ENCODE measurements around the gene MPIG6B. TPM values are rescaled to one million over a fixed set of nuclear protein-coding genes. Genes with fewer than 3 reads are reported as not detected.

Gene MPIG6B
- total and polyA plus RNA-seq, 3 donors from 2014 or later, result 0.74 to 1.3 (median 0.94) TPM

DNA sequence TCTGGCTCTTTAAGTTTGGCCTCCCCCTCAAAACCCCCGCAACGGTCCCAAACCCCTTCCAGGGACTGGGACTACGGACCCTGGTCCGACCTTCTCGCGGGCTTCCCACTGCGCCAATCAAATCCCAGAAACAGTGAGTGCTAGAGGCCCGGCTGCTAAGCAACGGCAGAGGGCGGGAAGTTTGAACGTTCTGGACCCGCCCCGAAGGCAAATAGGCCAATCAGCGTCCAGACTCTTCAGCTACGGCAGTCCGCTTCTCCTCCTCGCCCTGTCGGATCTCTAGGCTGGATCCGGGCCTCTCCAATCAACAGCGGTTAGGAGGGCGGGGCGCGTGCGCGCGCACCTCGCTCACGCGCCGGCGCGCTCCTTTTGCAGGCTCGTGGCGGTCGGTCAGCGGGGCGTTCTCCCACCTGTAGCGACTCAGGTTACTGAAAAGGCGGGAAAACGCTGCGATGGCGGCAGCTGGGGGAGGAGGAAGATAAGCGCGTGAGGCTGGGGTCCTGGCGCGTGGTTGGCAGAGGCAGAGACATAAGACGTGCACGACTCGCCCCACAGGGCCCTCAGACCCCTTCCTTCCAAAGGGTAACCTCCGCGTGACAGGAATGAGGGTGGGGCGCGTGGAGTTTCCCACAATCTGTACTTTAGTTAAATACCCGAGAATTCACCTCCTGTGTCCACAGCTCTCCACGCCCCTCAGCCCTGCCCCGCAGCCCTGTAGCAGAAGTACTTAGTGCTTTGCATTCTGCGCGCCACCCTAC is 16.6 kb downstream of the MPIG6B start, which contains the start of gene MSH5:
Gene MSH5 (plus strand): TSS at position 367 of the 758 bp plus-strand sequence. CDS start 462 bp downstream, outside the sequence.
- H3K27me3 ChIP-seq, result no peaks in the 10 kb centered on the region
- H3K36me3 ChIP-seq (ENCODE audit: low read depth, missing control alignments), result no peaks in the 10 kb centered on the region
- peaks cover 19% of the 10 kb centered on the region for H3K4me1 ChIP-seq
- H3K27ac ChIP-seq, result peak within 1 kb of the TSS; percentile 10 to 86
- TF ChIP-seq POLR2A (IDR thresholded peaks at IDR 0.05), result no peak
- TF ChIP-seq, protein P1, sequence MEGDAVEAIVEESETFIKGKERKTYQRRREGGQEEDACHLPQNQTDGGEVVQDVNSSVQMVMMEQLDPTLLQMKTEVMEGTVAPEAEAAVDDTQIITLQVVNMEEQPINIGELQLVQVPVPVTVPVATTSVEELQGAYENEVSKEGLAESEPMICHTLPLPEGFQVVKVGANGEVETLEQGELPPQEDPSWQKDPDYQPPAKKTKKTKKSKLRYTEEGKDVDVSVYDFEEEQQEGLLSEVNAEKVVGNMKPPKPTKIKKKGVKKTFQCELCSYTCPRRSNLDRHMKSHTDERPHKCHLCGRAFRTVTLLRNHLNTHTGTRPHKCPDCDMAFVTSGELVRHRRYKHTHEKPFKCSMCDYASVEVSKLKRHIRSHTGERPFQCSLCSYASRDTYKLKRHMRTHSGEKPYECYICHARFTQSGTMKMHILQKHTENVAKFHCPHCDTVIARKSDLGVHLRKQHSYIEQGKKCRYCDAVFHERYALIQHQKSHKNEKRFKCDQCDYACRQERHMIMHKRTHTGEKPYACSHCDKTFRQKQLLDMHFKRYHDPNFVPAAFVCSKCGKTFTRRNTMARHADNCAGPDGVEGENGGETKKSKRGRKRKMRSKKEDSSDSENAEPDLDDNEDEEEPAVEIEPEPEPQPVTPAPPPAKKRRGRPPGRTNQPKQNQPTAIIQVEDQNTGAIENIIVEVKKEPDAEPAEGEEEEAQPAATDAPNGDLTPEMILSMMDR (IDR thresholded peaks at IDR 0.05), result no peak
- intact Hi-C loops (cut with DNase I; ENCODE audit: low total_unique reads), result no loop called here
- no peaks in the 10 kb centered on the region for H3K9me3 ChIP-seq
- 0% methylated on average over 18 to 57 of the region's 58 CpGs for WGBS, 2 donors
- H3K4me3 ChIP-seq, result peak within 1 kb of the TSS; percentile 74 to 76
- peak; percentile 99 for DNase-seq

DNA sequence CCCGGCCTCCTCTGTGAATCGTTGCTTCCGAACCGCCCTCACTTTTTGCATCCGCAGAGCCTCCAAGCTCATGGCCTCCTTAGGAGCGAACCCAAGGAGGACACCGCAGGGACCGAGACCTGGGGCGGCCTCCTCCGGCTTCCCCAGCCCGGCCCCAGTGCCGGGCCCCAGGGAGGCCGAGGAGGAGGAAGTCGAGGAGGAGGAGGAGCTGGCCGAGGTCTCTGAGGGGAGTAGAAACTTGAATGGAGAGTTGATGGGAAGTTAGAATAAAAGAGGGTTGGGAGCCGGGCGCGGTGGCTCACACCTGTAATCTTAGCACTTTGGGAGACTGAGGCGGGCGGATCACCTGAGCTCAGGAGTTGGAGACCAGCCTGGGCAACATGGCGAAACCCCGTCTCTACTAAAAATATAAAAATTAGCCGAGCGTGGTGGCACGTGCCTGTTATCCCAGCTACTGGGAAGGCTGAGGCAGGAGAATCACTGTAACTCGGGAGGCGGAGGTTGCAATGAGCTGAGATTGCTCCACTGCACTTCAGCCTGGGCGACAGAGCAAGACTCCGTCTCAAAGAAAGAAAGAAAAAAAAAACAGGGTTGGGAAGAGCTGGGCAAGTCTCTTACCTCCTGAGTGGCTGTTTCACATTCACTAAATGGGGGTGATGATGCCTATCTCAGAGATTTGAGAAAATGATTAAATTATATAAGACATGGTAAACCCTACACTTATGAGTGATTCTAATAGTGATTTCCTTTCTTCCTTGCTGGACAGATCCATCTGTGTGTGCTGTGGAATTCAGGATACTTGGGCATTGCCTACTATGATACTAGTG is 17.4 kb downstream of the MPIG6B start:
- H3K9me3 ChIP-seq, result no peaks in the 10 kb centered on the region
- peaks cover 17% of the 10 kb centered on the region for H3K4me1 ChIP-seq
- intact Hi-C loops (cut with DNase I; ENCODE audit: low total_unique reads), result no loop called here
- no peak for DNase-seq
- TF ChIP-seq POLR2A (IDR thresholded peaks at IDR 0.05), result no peak
- TF ChIP-seq, protein P1 (IDR thresholded peaks at IDR 0.05), result no peak
- H3K27ac ChIP-seq, result peak overlapping the region in 1 of 2 donors; percentile 74
- WGBS, 2 donors, result 12 to 16% methylated on average over 28 to 29 of the region's 29 CpGs
- no peaks in the 10 kb centered on the region for H3K36me3 ChIP-seq (ENCODE audit: low read depth, missing control alignments)
- H3K27me3 ChIP-seq, result no peaks in the 10 kb centered on the region
- H3K4me3 ChIP-seq, result peak overlapping the region; percentile 74 to 76

DNA sequence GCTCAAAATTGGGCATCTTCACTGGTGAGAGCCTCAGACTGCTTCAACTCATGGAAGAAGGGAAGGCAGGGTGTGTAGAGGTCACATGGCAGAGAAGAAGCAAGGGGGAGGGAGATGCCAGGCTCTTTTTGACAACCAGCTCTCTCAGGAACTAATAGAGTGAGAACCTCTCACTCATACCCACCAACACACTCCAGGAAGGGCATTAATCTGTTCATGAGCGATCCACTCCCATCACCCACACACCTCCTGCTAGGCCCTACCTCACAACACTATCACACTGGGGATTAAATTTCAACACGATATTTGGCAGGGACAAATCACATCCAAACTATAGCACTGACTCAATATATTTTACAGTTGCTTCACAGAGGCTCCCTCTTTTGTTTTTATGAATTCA is 18.6 kb downstream of the MPIG6B start:
- intact Hi-C loops (cut with DNase I; ENCODE audit: low total_unique reads), result no loop called here
- DNase-seq, result no peak
- 83 to 91% methylated on average over 2 of the region's 2 CpGs for WGBS, 2 donors
- no peaks in the 10 kb centered on the region for H3K9me3 ChIP-seq
- H3K27ac ChIP-seq, result no peak overlapping the region
- peaks cover 16% of the 10 kb centered on the region for H3K4me1 ChIP-seq
- no peak overlapping the region for H3K4me3 ChIP-seq
- TF ChIP-seq, protein P1 (IDR thresholded peaks at IDR 0.05), result no peak
- TF ChIP-seq POLR2A (IDR thresholded peaks at IDR 0.05), result no peak
- no peaks in the 10 kb centered on the region for H3K27me3 ChIP-seq
- no peaks in the 10 kb centered on the region for H3K36me3 ChIP-seq (ENCODE audit: low read depth, missing control alignments)

DNA sequence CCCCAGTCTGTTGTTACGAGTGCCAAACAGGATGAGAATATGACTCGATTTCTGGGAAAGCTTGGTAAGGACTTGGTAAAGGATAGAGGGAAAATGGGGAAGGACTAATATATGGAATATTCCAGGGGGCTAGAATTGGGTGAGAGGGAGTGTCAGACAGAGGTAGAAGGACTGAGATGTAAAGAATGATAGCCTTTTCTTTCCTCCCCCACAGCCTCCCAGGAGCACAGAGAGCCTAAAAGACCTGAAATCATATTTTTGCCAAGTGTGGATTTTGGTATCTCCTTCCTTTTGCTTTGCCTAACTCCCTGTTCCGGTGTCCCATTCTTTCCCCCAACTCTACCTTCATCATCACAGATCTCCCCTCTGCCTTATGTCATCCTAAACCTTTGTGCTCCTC is 19.7 kb downstream of the MPIG6B start:
- no peaks in the 10 kb centered on the region for H3K27me3 ChIP-seq
- TF ChIP-seq, protein P1 (IDR thresholded peaks at IDR 0.05), result no peak
- no peak for TF ChIP-seq POLR2A (IDR thresholded peaks at IDR 0.05)
- no peaks in the 10 kb centered on the region for H3K36me3 ChIP-seq (ENCODE audit: low read depth, missing control alignments)
- intact Hi-C loops (cut with DNase I; ENCODE audit: low total_unique reads), result no loop called here
- no peak overlapping the region for H3K4me3 ChIP-seq
- DNase-seq, result no peak
- H3K27ac ChIP-seq, result no peak overlapping the region
- WGBS, 2 donors, result 90 to 91% methylated on average over 3 of the region's 3 CpGs
- H3K4me1 ChIP-seq, result peaks cover 8% of the 10 kb centered on the region
- no peaks in the 10 kb centered on the region for H3K9me3 ChIP-seq
